Dermis microvascular lymphatic vessel endothelial cell (primary cell): Measurements from ENCODE around the gene CYSRT1. TPM values are rescaled to one million over a fixed set of nuclear protein-coding genes. Genes with fewer than 3 reads are reported as not detected.

Experiments used
- DNase-seq, 2 donors: peaks; one replicate each; pipeline versions ENCODE4 v3.0.0 to v3.0.0-alpha.2; 2010; ENCODE audit warnings: low read depth in 2 of 2
- total RNA-seq: library from RNA; depleted of rRNA; stranded (reverse); fragments of >200 nt; gene quantifications from 2 replicates; pipeline ENCODE4 v1.2.1, GENCODE V29; 2014

Gene CYSRT1
- total RNA-seq, 1 donor from 2014 or later = 0.13 TPM

DNA sequence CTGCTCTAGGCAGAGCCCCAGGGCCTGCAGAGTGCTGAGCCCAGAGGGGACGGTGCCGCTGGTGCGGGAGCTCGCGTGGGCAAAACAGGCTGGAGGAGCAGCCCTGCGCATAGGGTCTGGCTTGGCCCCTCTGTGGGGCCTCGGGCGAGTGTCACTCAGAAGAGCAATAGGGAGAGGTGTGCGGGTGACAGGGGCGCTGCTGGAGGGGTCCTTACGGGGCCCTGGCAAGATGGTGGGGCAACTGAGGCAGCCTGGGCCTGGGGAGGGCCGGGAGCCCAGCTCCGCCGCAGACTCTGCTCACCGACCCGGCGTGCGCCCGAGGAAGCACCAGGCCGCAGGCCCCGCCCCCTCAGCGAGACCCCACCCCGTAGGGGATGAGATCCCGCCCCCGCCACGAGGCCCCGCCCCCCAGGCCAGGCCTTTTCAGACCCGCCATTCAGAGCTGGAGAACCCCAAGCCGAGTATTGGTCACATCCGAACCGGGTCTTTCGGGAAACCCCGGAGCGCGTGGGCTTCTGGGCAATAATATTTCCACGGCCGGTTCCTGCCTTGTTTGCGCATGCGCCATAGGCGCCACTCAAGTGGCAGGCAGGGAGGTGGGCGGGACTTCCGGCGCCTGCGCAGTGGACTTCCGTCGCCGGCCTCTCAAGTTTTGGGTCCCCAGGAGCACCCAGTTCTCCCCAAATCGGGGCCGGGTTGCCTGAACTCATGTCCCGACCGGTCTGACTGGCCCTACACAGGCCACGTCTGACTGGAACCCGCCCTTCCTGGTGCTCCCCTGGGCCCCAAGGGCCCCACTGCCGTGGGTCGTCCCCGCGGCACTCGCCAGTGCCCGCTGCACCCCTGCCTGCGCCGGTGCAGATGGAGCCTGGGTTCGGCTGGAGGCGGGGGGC is 1.6 kb upstream of the CYSRT1 start:
- peak; percentile 97 to 98 for DNase-seq

DNA sequence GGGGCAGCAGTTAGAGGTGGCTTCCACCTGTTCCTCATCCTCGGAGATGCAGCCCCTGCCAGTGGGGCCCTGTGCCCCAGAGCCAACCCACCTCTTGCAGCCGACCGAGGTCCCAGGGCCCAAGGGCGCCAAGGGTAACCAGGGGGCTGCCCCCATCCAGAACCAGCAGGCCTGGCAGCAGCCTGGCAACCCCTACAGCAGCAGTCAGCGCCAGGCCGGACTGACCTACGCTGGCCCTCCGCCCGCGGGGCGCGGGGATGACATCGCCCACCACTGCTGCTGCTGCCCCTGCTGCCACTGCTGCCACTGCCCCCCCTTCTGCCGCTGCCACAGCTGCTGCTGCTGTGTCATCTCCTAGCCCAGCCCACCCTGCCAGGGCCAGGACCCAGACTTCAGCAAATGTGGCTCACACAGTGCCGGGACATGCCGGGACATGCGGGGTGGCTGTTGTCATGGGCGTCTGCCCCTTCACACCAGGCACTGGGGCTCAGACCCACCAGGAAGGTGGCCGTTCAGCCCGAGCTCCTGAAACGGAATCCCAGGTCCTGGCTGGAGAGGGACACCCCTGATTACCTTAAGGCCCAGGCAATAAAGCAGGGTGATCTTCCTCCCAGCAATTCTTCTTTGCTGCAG is 841 bp downstream of the CYSRT1 start:
- no peak for DNase-seq

DNA sequence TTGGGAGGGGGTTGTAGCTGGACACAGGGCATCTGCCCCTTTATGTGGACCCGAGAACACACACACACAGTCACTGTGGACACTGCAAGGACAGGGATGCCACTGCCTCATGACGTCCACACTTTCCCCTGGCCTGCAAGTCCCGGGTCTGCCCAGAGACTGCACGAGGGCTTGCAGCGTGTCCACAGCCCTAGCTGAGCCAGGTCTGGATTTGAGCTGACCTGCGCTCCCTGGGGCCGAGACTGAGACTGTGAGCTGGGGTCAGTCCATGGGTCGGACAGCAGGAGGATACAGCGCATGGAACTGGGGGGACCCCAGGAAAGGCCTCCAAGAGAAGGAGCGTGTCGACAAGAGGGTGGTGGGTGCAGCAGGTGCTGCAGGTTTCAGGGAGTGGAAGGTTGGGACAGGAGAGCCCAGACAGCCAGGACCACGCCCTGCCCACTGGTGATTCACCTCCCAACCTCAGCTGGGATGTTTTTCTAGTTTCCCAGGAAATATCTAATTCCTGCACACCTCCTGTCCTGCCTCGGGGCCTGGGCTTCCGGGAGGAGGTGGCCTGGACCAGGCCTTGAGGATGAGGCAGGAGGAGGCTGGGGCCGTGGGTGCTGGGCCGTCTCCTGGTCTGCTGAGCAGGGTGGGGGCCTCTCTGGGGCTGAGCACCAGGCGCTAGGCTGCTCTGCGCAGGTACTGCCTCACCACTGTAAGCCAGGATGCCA is 1.5 kb downstream of the CYSRT1 start:
- DNase-seq = no peak

DNA sequence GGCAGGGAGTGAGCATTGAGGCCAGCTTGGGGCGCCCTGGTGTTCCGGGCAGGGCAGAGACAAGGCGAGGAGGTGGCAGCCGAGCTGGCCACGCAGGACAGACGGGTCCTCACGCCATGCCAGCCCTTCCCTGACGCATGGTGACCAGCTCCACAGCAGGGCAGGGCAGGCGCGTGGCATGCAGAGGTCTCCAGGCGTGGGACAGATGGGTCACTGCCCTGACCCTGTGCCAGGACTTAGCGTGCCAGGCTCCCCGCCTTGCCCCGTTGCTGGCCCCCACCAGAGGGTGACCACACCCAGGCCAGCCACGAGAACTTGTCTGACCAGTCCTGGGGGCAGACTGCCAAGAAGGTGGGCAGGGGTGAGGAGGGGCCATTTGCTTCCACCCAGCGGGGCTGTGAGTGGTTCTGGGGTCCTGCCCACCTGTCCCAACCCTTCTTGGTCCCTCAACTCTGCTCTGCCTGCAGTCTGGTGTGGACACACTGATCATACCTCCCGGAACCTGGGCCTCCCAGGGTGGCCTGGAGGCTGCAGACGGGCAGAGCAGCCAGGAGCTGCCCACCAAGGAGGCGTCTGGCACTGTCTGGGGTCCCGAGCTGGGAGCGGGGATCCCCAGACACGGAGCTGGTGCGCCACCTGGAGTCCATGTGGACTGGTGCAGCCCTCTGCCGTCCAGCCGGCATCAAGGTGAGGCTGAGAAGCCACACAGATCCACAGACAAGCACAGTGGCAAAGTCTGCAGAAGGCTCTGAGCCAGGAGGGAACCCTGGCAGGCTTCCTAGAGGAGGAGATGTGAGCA is 2.3 kb downstream of the CYSRT1 start, which contains the start of gene RNF224:
Gene RNF224 (plus strand): TSS at position 449 of the 799 bp plus-strand sequence. CDS start 834 bp downstream, outside the sequence.
- peak; percentile 47 to 78 for DNase-seq

DNA sequence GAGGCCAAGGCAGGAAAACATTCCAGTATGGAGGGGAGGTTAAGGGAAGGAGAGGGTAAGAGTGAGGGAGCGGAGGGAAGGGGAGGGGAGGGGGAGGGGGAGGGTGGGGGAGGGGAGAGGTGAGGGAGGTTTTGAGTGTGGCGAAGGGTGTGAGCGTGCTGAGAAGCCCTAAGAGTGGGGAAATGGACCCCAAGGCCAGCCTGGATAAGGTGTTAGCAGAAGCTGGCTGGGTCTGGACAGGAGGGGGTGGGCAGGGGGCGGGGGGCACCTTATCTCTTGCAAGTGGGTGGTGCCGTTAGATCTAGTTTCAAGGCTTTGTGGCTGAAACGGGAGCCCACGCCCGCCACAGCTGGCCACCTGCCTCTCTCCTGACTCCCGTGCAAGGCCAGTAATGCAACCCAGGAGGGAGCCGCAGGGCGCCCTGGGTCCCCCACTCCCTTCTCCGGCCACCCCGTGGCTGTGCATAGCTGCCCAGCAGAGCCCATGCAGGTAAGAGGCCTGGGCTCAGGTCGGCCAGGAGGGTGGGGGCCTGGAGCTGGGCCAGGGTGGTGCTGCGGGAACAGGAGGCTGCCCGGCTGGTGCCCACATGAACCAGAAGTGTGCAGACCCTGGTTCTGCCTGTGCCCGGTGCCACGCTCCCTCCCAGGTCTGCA is 3.0 kb downstream of the CYSRT1 start:
- no peak for DNase-seq

DNA sequence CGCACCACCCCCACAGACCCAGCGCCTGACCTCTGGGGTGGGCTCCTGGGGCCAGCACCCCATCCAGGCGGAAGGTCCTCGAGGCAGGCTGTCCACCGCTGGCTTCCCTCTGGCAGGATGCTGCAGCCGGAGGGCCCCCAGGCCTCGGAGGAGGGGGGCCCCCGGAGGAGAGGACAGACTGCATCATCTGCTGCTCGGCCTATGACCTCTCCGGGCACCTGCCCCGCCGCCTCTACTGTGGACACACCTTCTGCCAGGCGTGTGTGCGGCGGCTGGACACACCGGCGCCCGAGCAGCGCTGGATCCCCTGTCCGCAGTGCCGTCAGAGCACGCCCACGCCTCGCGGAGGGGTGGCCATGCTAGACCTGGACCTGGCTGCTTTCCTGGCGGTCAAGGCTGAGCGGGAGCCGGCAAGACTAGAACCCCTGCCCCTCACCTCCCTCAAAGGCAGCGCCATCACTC is 3.6 kb downstream of the CYSRT1 start:
- DNase-seq = no peak

DNA sequence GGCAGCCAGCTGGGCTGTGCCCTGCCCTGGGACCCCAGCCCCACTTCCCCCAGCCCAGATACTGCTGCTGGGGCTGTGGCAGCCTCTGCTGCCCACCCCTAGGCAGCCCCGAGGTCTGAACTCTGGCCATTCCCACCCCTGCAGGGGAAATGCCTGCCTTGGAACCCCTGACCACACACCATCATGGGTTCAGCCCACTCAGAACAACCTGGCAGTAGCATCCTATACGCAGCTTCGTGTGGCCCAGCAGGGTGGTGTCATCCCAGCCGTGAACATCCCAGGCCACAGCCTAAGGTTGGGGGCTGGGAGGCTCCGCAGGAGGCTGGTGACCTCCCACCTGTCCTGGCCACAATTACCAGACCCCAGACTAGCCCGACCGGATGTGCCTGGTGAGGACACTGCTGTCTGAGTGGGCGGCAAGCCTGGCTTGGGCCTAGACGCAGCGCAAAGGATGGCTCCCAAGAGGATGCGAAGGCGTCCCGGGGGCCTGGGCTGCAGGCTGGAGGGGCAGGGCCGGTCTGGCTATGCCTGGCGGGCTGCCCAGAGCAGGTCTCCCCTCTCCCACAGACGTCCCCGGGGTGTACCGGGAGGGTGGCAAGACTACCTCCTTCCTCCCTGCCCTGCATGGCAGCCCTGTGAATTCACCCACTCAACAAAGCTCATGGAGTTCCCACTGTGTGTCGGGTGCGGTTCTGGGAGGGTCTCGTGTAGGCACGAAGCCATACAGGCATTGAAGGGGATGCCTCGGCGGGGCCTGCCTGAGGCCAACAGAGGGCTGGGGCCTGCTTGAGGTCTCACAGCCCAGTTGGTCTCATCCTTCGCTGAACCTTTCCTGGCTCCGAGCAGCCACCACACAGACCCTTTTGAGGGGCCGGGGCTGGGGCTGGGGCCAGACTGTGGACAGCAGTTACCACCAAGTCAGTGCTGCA is 4.3 kb downstream of the CYSRT1 start:
- DNase-seq = no peak

DNA sequence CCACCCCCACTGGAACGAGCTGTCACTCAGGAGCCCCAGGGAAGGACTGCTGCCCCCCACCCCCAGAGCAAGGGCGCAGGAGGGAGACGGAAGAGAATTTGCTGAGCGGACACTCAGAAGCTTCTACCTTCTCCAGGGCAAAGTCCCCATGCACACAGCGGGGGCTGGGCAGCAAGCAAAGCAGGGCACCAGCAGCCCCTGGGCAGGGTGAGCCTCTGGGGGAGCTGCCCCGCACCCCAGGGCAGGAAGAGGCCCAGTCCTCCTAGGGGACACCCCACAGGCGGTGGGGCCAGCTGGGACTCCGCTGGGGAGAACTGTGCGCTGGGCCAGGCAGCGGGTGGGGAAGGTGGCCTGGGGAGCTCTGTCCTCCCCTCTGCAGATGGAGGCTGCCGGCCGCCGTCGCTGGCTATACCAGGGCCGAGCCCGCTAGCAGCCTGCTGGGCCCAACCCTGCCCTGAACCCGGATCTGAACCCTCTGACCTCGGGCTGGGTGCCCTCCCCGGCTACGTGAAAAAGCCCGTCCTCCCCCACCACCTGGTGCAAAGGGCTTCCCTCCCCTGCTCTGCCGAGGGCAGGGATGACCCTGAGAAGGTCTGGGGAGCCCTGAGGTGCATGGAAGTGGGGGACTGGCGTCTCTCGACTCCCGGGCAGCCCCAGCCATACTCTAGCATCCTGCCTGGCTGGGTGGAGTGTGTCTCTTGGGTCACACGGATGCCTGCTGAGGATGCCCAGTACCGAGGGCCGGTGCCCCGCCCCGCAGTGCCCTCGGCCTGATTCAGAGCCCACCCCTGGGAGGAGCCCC is 5.1 kb downstream of the CYSRT1 start:
- DNase-seq = no peak

DNA sequence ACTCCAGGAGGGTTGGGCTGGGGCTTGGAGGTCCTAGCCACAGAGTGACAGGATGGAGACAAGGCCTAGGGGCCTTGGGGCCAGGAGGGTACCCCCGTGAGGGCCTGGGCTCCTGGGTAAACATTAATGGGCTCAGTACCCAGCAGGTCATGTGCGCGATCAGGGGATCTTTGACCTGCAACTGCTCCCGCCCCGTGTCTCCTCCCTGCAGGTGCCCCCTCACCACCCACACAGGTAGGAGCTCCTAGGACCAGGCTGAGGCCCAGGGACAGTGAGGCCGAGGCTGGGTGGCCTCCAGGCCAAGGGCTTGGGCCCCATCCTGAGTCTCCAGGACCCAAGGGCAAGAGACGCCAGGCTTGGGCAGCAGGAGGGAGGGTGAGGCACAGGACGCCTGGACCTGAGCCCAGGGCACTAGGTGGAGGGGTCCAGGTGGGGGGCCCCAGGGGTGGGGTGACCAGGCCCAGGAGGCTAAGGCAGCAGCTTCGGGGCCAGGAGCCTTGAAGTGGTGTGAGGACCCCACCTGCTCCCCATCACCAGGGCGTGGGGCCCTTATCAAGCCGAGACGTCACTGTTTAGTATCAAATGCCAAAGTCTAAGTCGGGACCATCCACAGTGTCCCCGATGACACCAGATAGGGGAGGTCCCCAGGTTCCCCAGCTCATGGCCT is 5.9 kb downstream of the CYSRT1 start, which contains the start of gene SLC34A3:
Gene SLC34A3 (plus strand): TSS at position 197 of the 667 bp plus-strand sequence. CDS start 802 bp downstream, outside the sequence.
- no peak for DNase-seq

DNA sequence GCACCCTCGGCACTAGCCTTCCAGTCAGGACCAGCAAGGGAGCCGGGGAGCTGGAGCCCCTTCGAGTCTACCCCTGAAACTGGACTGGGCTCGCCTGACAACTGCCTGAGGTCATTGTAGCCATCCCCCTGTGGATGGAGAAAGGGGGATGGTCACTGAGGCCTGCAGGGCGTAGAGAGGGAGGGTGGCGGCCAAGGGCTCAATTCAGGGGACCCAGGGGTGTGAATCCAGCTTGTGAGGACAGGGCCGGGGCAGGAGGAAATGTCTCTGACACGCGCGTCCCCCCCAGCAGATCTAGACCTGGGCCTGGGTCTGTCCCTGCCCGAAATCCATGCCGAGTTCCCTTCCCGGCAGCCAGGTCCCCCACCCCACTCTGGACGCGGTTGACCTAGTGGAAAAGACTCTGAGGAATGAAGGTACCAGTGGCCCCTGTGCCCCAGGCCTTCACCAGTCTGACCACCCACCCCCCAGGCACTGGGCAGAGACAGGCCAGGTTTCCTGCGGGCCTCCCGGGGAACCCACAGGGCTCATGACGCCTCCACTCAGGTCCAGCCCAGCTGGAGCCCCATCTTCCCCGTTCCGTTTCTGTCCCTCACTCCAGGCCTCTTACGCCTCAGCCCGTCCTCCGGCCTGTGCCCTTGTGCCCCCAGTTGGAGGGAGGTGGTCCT is 6.5 kb downstream of the CYSRT1 start:
- DNase-seq = no peak

DNA sequence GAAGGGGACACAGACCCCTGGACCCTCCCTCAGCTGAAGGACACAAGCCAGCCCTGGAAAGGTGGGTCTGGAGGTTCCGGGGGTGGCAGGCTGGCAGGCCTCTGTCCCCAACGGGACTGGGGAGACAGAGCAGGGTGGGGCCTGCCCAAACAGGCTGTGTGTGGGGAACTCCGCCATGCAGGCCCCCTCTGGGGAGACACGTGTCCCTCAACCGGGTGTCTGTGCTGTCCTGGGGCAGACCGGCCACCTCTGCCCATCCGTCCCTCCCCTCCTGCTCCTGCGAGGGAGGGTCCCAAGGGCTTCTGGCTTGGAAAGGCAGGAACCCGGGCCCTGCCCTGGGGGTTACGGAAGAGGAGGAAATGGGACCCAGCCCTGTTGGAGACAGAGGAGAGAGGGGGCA is 7.1 kb downstream of the CYSRT1 start:
- no peak for DNase-seq

DNA sequence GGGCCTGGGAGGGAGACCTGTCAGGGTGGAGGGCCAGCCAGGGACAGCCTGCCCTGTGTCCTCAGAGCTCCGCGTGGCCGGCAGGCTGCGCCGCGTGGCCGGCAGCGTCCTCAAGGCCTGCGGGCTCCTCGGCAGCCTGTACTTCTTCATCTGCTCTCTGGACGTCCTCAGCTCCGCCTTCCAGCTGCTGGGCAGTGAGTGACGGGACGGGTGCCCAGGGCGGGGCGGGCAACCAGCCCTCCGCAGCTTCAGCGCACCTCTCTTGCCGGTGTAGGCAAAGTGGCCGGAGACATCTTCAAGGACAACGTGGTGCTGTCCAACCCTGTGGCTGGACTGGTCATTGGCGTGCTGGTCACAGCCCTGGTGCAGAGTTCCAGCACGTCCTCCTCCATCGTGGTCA is 7.5 kb downstream of the CYSRT1 start:
- no peak for DNase-seq

DNA sequence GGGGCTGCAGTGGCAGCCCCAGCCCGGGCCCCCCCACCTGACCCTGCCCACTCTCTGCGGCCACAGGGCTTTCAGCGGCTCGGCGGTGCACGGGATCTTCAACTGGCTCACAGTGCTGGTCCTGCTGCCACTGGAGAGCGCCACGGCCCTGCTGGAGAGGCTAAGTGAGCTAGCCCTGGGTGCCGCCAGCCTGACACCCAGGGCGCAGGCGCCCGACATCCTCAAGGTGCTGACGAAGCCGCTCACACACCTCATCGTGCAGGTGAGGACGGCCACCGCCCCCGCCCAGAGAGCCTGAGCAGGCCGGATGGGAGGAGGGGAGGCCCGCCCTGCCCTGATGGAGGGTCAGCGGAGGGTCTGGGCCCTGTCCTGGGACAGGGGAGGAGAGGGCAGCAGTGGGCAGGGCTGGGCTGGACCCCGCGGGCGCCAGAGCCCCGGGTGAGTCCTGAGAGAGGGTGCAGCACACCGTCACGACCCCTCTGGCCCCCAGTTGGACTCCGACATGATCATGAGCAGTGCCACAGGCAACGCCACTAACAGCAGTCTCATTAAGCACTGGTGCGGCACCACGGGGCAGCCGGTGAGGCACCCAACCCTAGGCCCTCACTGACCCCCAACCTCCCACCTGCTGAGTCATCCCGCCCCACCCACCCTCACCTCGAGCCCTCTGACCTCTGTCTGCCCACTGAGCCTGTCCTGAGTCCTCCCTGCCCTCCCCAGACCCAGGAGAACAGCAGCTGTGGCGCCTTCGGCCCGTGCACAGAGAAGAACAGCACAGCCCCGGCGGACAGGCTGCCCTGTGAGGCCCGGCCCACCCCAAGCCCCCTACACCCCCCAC is 8.4 kb downstream of the CYSRT1 start:
- DNase-seq = no peak

DNA sequence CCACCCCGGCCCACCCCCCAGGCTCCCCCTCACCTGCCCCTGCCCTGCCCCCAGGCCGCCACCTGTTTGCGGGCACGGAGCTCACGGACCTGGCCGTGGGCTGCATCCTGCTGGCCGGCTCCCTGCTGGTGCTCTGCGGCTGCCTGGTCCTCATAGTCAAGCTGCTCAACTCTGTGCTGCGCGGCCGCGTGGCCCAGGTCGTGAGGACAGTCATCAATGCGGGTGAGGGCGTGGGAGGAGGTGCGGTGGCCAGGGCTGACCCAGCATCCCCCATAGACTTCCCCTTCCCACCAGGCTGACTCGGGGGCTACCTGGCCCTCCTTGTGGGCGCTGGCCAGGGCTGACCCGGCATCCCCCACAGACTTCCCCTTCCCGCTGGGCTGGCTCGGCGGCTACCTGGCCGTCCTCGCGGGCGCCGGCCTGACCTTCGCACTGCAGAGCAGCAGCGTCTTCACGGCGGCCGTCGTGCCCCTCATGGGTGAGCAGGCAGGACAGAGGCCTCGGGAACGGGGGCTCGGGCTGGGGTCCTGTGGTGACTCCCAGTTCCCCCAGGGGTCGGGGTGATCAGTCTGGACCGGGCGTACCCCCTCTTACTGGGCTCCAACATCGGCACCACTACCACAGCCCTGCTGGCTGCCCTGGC is 9.2 kb downstream of the CYSRT1 start:
- no peak for DNase-seq

DNA sequence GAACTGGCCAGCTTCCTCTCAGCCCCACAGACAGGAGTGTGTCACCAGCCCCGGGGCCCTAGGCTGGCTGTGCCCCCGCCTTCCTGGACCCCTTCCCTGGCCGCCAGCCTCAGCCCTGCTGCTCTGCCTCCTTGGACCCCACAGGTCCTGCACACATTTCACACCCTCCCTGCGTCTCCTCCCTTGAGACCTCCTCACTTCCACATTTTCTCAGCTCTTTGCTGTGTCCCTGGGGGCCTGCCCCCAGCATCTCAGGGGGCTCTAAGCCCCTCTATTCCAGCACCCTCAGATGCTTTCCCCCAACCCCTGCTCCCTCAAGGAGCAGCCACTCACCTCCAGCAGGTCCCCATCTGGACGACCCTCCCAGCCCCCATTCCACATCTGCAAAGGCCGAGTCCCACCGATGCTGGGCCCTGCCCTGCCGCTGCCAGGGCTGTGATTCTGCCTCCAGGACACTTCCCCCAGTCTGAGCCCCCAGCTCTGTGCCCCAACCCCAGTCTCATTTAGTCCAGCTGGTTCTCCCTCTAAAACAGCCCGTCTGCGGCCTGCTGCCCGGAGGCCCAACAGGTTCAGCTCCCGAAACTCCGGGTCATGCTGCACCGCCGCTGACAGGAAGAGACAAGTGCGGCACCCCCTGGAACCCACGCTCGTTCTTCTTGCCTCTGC is 9.9 kb downstream of the CYSRT1 start:
- no peak for DNase-seq
